GM19468 (cell line): ENCODE data around the gene UBE2E3.

ENCODE experiments used
- ATAC-seq: cut with Tn5 transposase; IDR thresholded peaks from one replicate; pipeline ENCODE4 v1.9.1; 2021; ENCODE audit warnings: mild to moderate bottlenecking, moderate library complexity, moderate number of reproducible peaks; ENCODE audit not compliant: unreplicated experiment; ENCODE audit errors: extremely low read depth

Gene UBE2E3

GRCh38 chr2:180980106-180980942 lies at the start of gene UBE2E3:
Gene UBE2E3 (plus strand): TSS chr2:180980605. CDS start chr2:180982043, 1,438 bp downstream.
- peak; percentile 82 for ATAC-seq

GRCh38 chr2:180931841-180932240 lies 48.6 kb upstream of the UBE2E3 start:
- ATAC-seq, result no peak

- peak; percentile 29 for ATAC-seq
Observed at GRCh38 chr2:180933332-180933731, 47.1 kb upstream of the UBE2E3 start.

- ATAC-seq, result no peak
Observed at GRCh38 chr2:180934911-180935310, 45.5 kb upstream of the UBE2E3 start.

- ATAC-seq, result peak; percentile 61
Observed at GRCh38 chr2:180937480-180937879, 42.9 kb upstream of the UBE2E3 start.

- ATAC-seq, result no peak
Observed at GRCh38 chr2:180938451-180938850, 42.0 kb upstream of the UBE2E3 start.

- no peak for ATAC-seq
Observed at GRCh38 chr2:180943275-180943674, 37.1 kb upstream of the UBE2E3 start.

- no peak for ATAC-seq
Observed at GRCh38 chr2:180944372-180944771, 36.0 kb upstream of the UBE2E3 start.

GRCh38 chr2:180947208-180947689 lies 33.2 kb upstream of the UBE2E3 start:
- ATAC-seq, result no peak

GRCh38 chr2:180949896-180950295 lies 30.5 kb upstream of the UBE2E3 start:
- no peak for ATAC-seq

- ATAC-seq, result no peak
Observed at GRCh38 chr2:180952082-180952481, 28.3 kb upstream of the UBE2E3 start.

- ATAC-seq, result no peak
Observed at GRCh38 chr2:180952731-180953336, 27.6 kb upstream of the UBE2E3 start.

GRCh38 chr2:180953550-180953949 lies 26.9 kb upstream of the UBE2E3 start:
- ATAC-seq, result no peak

GRCh38 chr2:180955101-180955500 lies 25.3 kb upstream of the UBE2E3 start:
- no peak for ATAC-seq

- ATAC-seq, result no peak
Observed at GRCh38 chr2:180959787-180960186, 20.6 kb upstream of the UBE2E3 start.

GRCh38 chr2:180960982-180961381 lies 19.4 kb upstream of the UBE2E3 start:
- ATAC-seq, result no peak

GRCh38 chr2:180962727-180963314 lies 17.6 kb upstream of the UBE2E3 start:
- ATAC-seq, result no peak

GRCh38 chr2:180966378-180966777 lies 14.0 kb upstream of the UBE2E3 start:
- ATAC-seq, result no peak

- ATAC-seq, result no peak
Observed at GRCh38 chr2:180969124-180969523, 11.3 kb upstream of the UBE2E3 start.

GRCh38 chr2:180970016-180970415 lies 10.4 kb upstream of the UBE2E3 start:
- no peak for ATAC-seq

- ATAC-seq, result no peak
Observed at GRCh38 chr2:180971811-180972210, 8.6 kb upstream of the UBE2E3 start.
